HCT116 (cell line): ENCODE data around the gene TMOD3. TPM values are rescaled to one million over a fixed set of nuclear protein-coding genes. Genes with fewer than 3 reads are reported as not detected.
A peak's percentile ranks its signal among the peaks of the same experiment; 100 is the strongest.

Experiments used
- ATAC-seq: fragments of 200-7000 bp; cut with Tn5 transposase; 2 replicates; pipeline ENCODE4 v1.9.1; 2020; ENCODE audit warnings: mild to moderate bottlenecking, moderate library complexity
- BruUV-seq: library from RNA; stranded (reverse); fragments of 400-500 nt; replicated peaks from 2 replicates; lab custom pipeline; 2021; lab: Mats Ljungman, UMichigan
- CTCF ChIA-PET: fragments of 300-600 bp; sonication (Branson Sonifier 250); formaldehyde crosslinking; loops from one replicate; lab custom pipeline; 2021; ENCODE audit warnings: antibody characterized with exemption; lab: Charles Lee
- POLR2A ChIA-PET: fragments of 300-600, 350-600 bp; sonication (Branson Sonifier 250); formaldehyde crosslinking; loops from one replicate; lab custom pipeline; 2021; ENCODE audit warnings: antibody characterized with exemption; lab: Charles Lee
- RAD21 ChIA-PET, 2 experiments: fragments of 300-600 bp; sonication (Branson Sonifier 250); formaldehyde crosslinking; loops; one replicate each; lab custom pipeline; 2023; ENCODE audit warnings: low total read pairs in 2 of 2; ENCODE audit not compliant: uncharacterized antibody in 2 of 2, unreplicated experiment in 2 of 2, low non-redundant PET in 1 of 2; lab: Charles Lee
- DNase-seq: peaks from one replicate; pipeline ENCODE4 v3.0.0-alpha.2; 2010; ENCODE audit warnings: low read depth, low spot score
- H2AFZ ChIP-seq: fragments of 200-600 bp; shearing (Covaris generic), sonication (generic); 2 replicates; pipeline ENCODE4 v1.6.1; 2017; ENCODE audit warnings: low read depth, mixed run types, mixed read lengths, antibody characterized with exemption, low read length; ENCODE audit not compliant: poor library complexity, severe bottlenecking
- H3K27ac ChIP-seq: 2 replicates; pipeline ENCODE4 v1.5.1; 2012; ENCODE audit warnings: low read depth, low read length
- H3K27me3 ChIP-seq: fragments of 200-600 bp; sonication (generic); 2 replicates; pipeline ENCODE4 v1.6.1; 2016; ENCODE audit warnings: mixed run types, low read length, mixed read lengths; ENCODE audit not compliant: insufficient read depth
- H3K36me3 ChIP-seq, 2 experiments: fragments of 200-500 bp in 1 of 2; fragments of 200-600 bp in 1 of 2; sonication (Bioruptor generic) in 1 of 2; sonication (generic) in 1 of 2; 2 replicates each; pipeline versions ENCODE4 v1.5.1 to v1.6.1; 2014 to 2016; ENCODE audit warnings: low read length in 2 of 2, inconsistent platforms in 1 of 2, mixed read lengths in 1 of 2, mixed run types in 1 of 2; ENCODE audit not compliant: insufficient read depth in 2 of 2, control insufficient read depth in 1 of 2
- H3K4me1 ChIP-seq, 2 experiments: fragments of 200-600 bp in 1 of 2; sonication (generic) in 1 of 2; 2 replicates each; pipeline versions ENCODE4 v1.5.1 to v1.6.1; 2012 to 2017; ENCODE audit warnings: low read length in 2 of 2, inconsistent platforms in 1 of 2, mild to moderate bottlenecking in 1 of 2, mixed read lengths in 1 of 2, mixed run types in 1 of 2, moderate library complexity in 1 of 2; ENCODE audit not compliant: insufficient read depth in 2 of 2, control insufficient read depth in 1 of 2
- H3K4me2 ChIP-seq: fragments of 200-600 bp; sonication (generic); 2 replicates; pipeline ENCODE4 v1.6.1; 2017; ENCODE audit warnings: mixed run types, low read length, mixed read lengths
- H3K4me3 ChIP-seq, 2 experiments: fragments of 200-600 bp in 1 of 2; sonication (generic) in 1 of 2; replicated peaks in 1 of 2; 2 replicates each; pipeline ENCODE4 v1.5.1; 2011 to 2016; ENCODE audit warnings: low read length in 2 of 2, control low read depth in 1 of 2, low read depth in 1 of 2, mild to moderate bottlenecking in 1 of 2, mixed read lengths in 1 of 2, mixed run types in 1 of 2
- H3K79me2 ChIP-seq: fragments of 200-600 bp; sonication (generic); 2 replicates; pipeline ENCODE4 v1.6.1; 2017; ENCODE audit warnings: mild to moderate bottlenecking, mixed run types, low read length, moderate library complexity, mixed read lengths; ENCODE audit not compliant: insufficient read depth
- H3K9ac ChIP-seq: fragments of 200-600 bp; sonication (generic); 2 replicates; pipeline ENCODE4 v1.6.1; 2016; ENCODE audit warnings: low read length, mixed read lengths
- H3K9me2 ChIP-seq: fragments of 200-600 bp; sonication (generic), shearing (Covaris generic); 2 replicates; pipeline ENCODE4 v1.6.1; 2017; ENCODE audit warnings: mixed run types, mild to moderate bottlenecking, moderate library complexity; ENCODE audit not compliant: insufficient read depth
- H3K9me3 ChIP-seq, 2 experiments: fragments of 200-500 bp in 1 of 2; fragments of 200-600 bp in 1 of 2; sonication (Bioruptor generic) in 1 of 2; sonication (generic) in 1 of 2; 2 replicates each; pipeline ENCODE4 v1.6.1; 2014 to 2017; ENCODE audit warnings: low read length in 2 of 2, mixed read lengths in 2 of 2, inconsistent platforms in 1 of 2, low read depth in 1 of 2, mild to moderate bottlenecking in 1 of 2, mixed run types in 1 of 2, moderate library complexity in 1 of 2; ENCODE audit not compliant: control insufficient read depth in 1 of 2, insufficient read depth in 1 of 2
- H4K20me1 ChIP-seq: fragments of 200-600 bp; sonication (generic), shearing (Covaris generic); 2 replicates; pipeline ENCODE4 v1.6.1; 2017; ENCODE audit warnings: mixed run types, mild to moderate bottlenecking, moderate library complexity; ENCODE audit not compliant: insufficient read depth
- ATF3 ChIP-seq: IDR thresholded peaks from 2 replicates; pipeline ENCODE4 v1.6.1; 2012
- CTCF ChIP-seq, 3 experiments: fragments of 200-600 bp in 1 of 3; sonication (generic) in 1 of 3; IDR thresholded peaks in 2 of 3; conservative IDR thresholded peaks in 1 of 3; 2 replicates each; pipeline ENCODE4 v1.5.1; 2012 to 2017; ENCODE audit warnings: low read depth in 2 of 3, low read length in 2 of 3, antibody characterized with exemption in 1 of 3, borderline replicate concordance in 1 of 3, control low read depth in 1 of 3, mild to moderate bottlenecking in 1 of 3, mixed read lengths in 1 of 3, mixed run types in 1 of 3, moderate library complexity in 1 of 3; ENCODE audit not compliant: insufficient read depth in 1 of 3
- EGR1 ChIP-seq: IDR thresholded peaks from 2 replicates; pipeline ENCODE4 v1.6.1; 2012; ENCODE audit warnings: low read depth
- ELF1 ChIP-seq: IDR thresholded peaks from 2 replicates; pipeline ENCODE4 v1.6.1; 2012; ENCODE audit warnings: low read depth, borderline replicate concordance
- EZH2 ChIP-seq: fragments of 200-600 bp; sonication (generic); IDR thresholded peaks from 2 replicates; pipeline ENCODE4 v1.6.1; 2017; ENCODE audit warnings: antibody characterized with exemption, mixed run types
- EZH2phosphoT487 ChIP-seq: fragments of 200-600 bp; IDR thresholded peaks from 2 replicates; pipeline ENCODE4 v1.6.1; 2018; ENCODE audit warnings: antibody characterized with exemption, borderline replicate concordance
- JUND ChIP-seq: IDR thresholded peaks from 2 replicates; pipeline ENCODE4 v1.6.1; 2012
- RAD21 ChIP-seq: IDR thresholded peaks from 2 replicates; pipeline ENCODE4 v1.6.1; 2012; ENCODE audit warnings: low read depth, mild to moderate bottlenecking
- REST ChIP-seq: IDR thresholded peaks from 2 replicates; pipeline ENCODE4 v1.6.1; 2012; ENCODE audit warnings: low read depth
- SIN3A ChIP-seq: IDR thresholded peaks from 2 replicates; pipeline ENCODE4 v1.6.1; 2012; ENCODE audit warnings: low read depth
- SRF ChIP-seq: IDR thresholded peaks from 2 replicates; pipeline ENCODE4 v1.6.1; 2012; ENCODE audit warnings: low read depth
- TCF7L2 ChIP-seq: IDR thresholded peaks from 2 replicates; pipeline ENCODE4 v1.7.0; 2011; ENCODE audit warnings: borderline replicate concordance, inconsistent platforms; ENCODE audit not compliant: insufficient read depth, insufficient read length; ENCODE audit errors: extremely low read depth
- YY1 ChIP-seq: IDR thresholded peaks from 2 replicates; pipeline ENCODE4 v1.6.1; 2011; ENCODE audit warnings: low read length, low read depth, moderate library complexity, mild to moderate bottlenecking; ENCODE audit not compliant: insufficient replicate concordance; ENCODE audit errors: extremely low read depth
- ZFX ChIP-seq: fragments of 450-650 bp; IDR thresholded peaks from 2 replicates; pipeline ENCODE4 v1.6.1; 2017
- intact Hi-C: fragments of 100-400 bp; cut with micrococcal nuclease; formaldehyde crosslinking; loops from 2 replicates; pipeline ENCODE4 v1.10.0; 2022
- total RNA-seq: library from RNA; stranded (reverse); gene quantifications from one replicate; pipeline ENCODE4 v1.2.1, GENCODE V29; 2021; ENCODE audit not compliant: unreplicated experiment

The TMOD3 gene
- total RNA-seq, 1 experiment from 2014 or later = 78.8 TPM

DNA sequence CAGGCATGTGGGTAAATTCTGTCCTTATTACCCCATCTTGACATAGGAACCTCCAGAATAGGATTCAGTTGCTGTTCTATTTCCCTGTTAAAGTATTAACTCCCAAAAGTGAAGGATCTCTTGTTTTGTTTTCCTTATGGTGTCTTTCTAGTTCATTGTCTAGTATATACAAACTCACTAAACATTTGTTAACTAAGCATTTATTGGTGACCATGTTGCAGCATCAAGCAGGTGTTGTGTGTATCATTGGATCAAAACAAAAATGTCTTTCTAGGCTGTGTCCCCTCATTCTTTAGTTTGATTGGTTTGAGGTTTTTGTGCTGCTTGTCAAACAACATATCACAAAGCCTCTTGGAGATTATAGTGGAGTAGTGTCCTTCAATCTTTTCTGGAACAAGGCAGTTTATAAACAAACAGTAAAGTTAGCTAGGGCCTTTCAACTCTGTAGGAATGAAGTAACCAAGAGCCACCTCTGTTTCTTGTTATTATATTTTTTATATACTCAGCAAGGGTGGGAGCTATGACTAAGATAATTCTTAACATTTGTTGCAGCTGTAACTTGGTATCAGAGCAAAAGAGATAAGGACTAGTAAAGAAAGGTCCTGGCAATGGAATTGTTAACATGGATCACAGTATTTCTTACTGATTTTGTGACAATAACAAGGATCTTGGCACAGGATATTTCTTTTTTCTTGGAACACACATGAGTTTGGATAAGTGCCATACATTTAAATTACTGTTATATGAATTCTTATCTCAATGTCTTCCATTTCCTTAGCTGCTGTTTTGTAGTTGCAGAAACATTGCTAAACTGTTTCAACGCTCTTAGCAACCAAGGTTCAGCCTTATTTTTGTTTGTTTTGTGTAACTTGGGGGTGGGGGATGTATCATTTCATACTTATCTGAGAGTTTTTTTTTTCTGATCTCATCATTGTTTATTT is 49.3 kb downstream of the TMOD3 start:
- H3K9me2 ChIP-seq = no peaks in the 10 kb centered on the region
- DNase-seq (no peak), ATAC-seq (no peak)
- no peaks in the 10 kb centered on the region for H4K20me1 ChIP-seq
- peaks cover 67 to 74% of the 10 kb centered on the region in 2 experiments for H3K4me1 ChIP-seq
- H3K4me2 ChIP-seq = no peak overlapping the region
- H3K79me2 ChIP-seq = peaks cover 80% of the 10 kb centered on the region
- H3K27ac ChIP-seq = peak overlapping the region; percentile 23
- H3K4me3 ChIP-seq = no peak overlapping the region
- no peaks in the 10 kb centered on the region for H3K27me3 ChIP-seq
- BruUV-seq = no TSS peak
- H3K36me3 ChIP-seq = no peaks in the 10 kb centered on the region
- CTCF ChIA-PET = interaction anchor here (1.0 to 3.1 kb wide), 2 partner anchors 10 to 20 kb away, joined by 3 to 18 read pairs; no protein-coding TSS in a partner anchor
- POLR2A ChIA-PET = no interaction called here
- H2AFZ ChIP-seq = no peak overlapping the region
- H3K9ac ChIP-seq = no peak overlapping the region
- TF ChIP-seq YY1 = no peak
- no peak for TF ChIP-seq ZFX
- no peak for TF ChIP-seq JUND
- no peak for TF ChIP-seq EGR1
- no peak for TF ChIP-seq EZH2phosphoT487
- TF ChIP-seq, all 23 proteins: peak for 0
- intact Hi-C loops = no loop called here
- H3K9me3 ChIP-seq = no peaks in the 10 kb centered on the region
- RAD21 ChIA-PET = no interaction called here

DNA sequence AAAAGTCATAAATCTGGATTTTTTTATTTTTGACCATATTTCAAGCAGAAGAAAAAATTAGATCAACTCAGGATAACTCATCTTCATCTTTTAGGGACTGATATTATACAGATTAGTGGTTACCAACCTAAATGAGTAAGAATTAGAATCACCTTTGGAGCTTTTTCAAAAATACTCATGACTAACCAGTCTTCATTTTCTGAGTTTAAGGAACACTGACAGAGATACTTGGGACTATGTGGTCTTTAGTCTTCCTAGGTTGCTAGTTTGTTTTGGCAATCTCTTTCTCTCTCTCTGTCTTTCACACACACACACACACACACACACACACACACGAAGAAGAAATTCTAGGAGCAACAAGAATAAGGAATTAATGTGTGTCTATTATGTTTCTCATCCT is 50.1 kb downstream of the TMOD3 start:
- Histone ChIP-seq H3K9ac (no peak overlapping the region), H3K4me3 (no peak overlapping the region), H2AFZ (no peak overlapping the region), H4K20me1 (no peaks in the 10 kb centered on the region), H3K27me3 (no peaks in the 10 kb centered on the region), H3K9me3 (no peaks in the 10 kb centered on the region), H3K79me2 (peaks cover 83% of the 10 kb centered on the region), H3K4me2 (no peak overlapping the region), H3K36me3 (no peaks in the 10 kb centered on the region), H3K27ac (no peak overlapping the region; the same call in 1 of the 2 replicates), H3K9me2 (no peaks in the 10 kb centered on the region), H3K4me1 (peaks cover 67 to 72% of the 10 kb centered on the region in 2 experiments)
- CTCF ChIA-PET = interaction anchor here (1.0 to 3.1 kb wide), 2 partner anchors 9 to 19 kb away, joined by 3 to 18 read pairs; no protein-coding TSS in a partner anchor
- intact Hi-C loops = no loop called here
- RAD21 ChIA-PET = no interaction called here
- BruUV-seq = no TSS peak
- ATAC-seq (no peak), DNase-seq (no peak)
- POLR2A ChIA-PET = no interaction called here
- no peak for TF ChIP-seq ELF1
- TF ChIP-seq SIN3A = no peak
- no peak for TF ChIP-seq TCF7L2
- no peak for TF ChIP-seq REST
- no peak for TF ChIP-seq JUND
- TF ChIP-seq EZH2 = no peak
- no peak for TF ChIP-seq ATF3
- TF ChIP-seq SRF = no peak
- TF ChIP-seq CTCF (IDR thresholded peaks at IDR 0.05 in 2 of 3, conservative IDR thresholded peaks at IDR 0.05 in 1 of 3; ENCODE audit: borderline replicate concordance in 1 of 3, insufficient read depth in 1 of 3, low read depth in 2 of 3, low read length in 2 of 3) = no peak
- TF ChIP-seq RAD21 = no peak
